Endothelial cell (in vitro differentiated cells): ENCODE data around the gene E4F1. TPM values are rescaled to one million over a fixed set of nuclear protein-coding genes. Genes with fewer than 3 reads are reported as not detected.
A peak's percentile ranks its signal among the peaks of the same experiment; 100 is the strongest.
"Not testable (repeated sequence)": the region's sequence is repeated elsewhere in the genome, so short reads cannot be mapped to it uniquely, and the experiment has no call there.

Source experiments
- DNase-seq: peaks from one replicate; pipeline ENCODE4 v3.0.0; 2021; ENCODE audit warnings: low spot score
- H3K27ac Mint-ChIP-seq: one replicate; pipeline ENCODE4 v1.8.0; 2021; ENCODE audit warnings: mixed read lengths, inconsistent platforms; ENCODE audit not compliant: unreplicated experiment
- H3K27me3 Mint-ChIP-seq: one replicate; pipeline ENCODE4 v1.8.0; 2021; ENCODE audit warnings: mild to moderate bottlenecking, moderate library complexity, mixed read lengths, inconsistent platforms; ENCODE audit not compliant: unreplicated experiment
- H3K36me3 Mint-ChIP-seq: one replicate; pipeline ENCODE4 v1.8.0; 2021; ENCODE audit warnings: mild to moderate bottlenecking, low read depth, mixed read lengths, inconsistent platforms; ENCODE audit not compliant: unreplicated experiment
- H3K4me1 Mint-ChIP-seq: one replicate; pipeline ENCODE4 v1.8.0; 2021; ENCODE audit warnings: mild to moderate bottlenecking, mixed read lengths, inconsistent platforms; ENCODE audit not compliant: unreplicated experiment
- H3K4me3 Mint-ChIP-seq: one replicate; pipeline ENCODE4 v1.8.0; 2021; ENCODE audit warnings: mild to moderate bottlenecking, mixed read lengths, inconsistent platforms; ENCODE audit not compliant: unreplicated experiment
- H3K9me3 Mint-ChIP-seq: one replicate; pipeline ENCODE4 v1.8.0; 2021; ENCODE audit warnings: mixed read lengths, inconsistent platforms; ENCODE audit not compliant: unreplicated experiment
- CTCF ChIP-seq: fragments of 200-600 bp; sonication (generic); IDR thresholded peaks from one replicate; pipeline ENCODE4 v1.5.0; 2021; ENCODE audit warnings: antibody characterized with exemption; ENCODE audit not compliant: unreplicated experiment
- total RNA-seq: library from RNA; stranded (reverse); fragmentation: NEBNext Ultra II Directional; extraction: Animal tissue kit (Norgen Biotek cat#: 25700); gene quantifications from one replicate; pipeline ENCODE4 v1.2.1, GENCODE V29; 2021; ENCODE audit not compliant: unreplicated experiment

The E4F1 gene
- total RNA-seq, 1 donor from 2014 or later, result 35.9 TPM

- DNase-seq, result no peak
- no peak overlapping the region for H3K27ac Mint-ChIP-seq
- H3K36me3 Mint-ChIP-seq, result peaks cover 8% of the 10 kb centered on the region
- peaks cover 17% of the 10 kb centered on the region for H3K27me3 Mint-ChIP-seq
- H3K4me1 Mint-ChIP-seq, result peaks cover 7% of the 10 kb centered on the region
- no peak for TF ChIP-seq CTCF
- peak overlapping the region; percentile 52 for H3K4me3 Mint-ChIP-seq
- no peaks in the 10 kb centered on the region for H3K9me3 Mint-ChIP-seq
Measured at GRCh38 chr16:2200313-2200712, 23.1 kb upstream of the E4F1 start.

- H3K4me3 Mint-ChIP-seq, result peak overlapping the region; percentile 70
- not testable (repeated sequence) for H3K9me3 Mint-ChIP-seq
Measured at GRCh38 chr16:2203119-2203688, 20.2 kb upstream of the E4F1 start.

GRCh38 chr16:2204416-2205103 lies 18.8 kb upstream of the E4F1 start:
- DNase-seq, result no peak
- Mint-ChIP-seq H3K27ac (peak overlapping the region; percentile 10), H3K27me3 (peaks cover 15% of the 10 kb centered on the region), H3K4me3 (peak overlapping the region; percentile 84), H3K36me3 (peaks cover 13% of the 10 kb centered on the region), H3K4me1 (peaks cover 10% of the 10 kb centered on the region), H3K9me3 (no peaks in the 10 kb centered on the region)
- no peak for TF ChIP-seq CTCF

More at GRCh38 chr16:2203119-2203688, 20.2 kb upstream of the E4F1 start:
- H3K4me1 Mint-ChIP-seq, H3K27ac Mint-ChIP-seq, DNase-seq: not testable (repeated sequence)
- H3K36me3 Mint-ChIP-seq, result peaks cover 13% of the 10 kb centered on the region
- peaks cover 17% of the 10 kb centered on the region for H3K27me3 Mint-ChIP-seq

- Mint-ChIP-seq H3K4me1 (peaks cover 10% of the 10 kb centered on the region), H3K27me3 (peaks cover 14% of the 10 kb centered on the region), H3K27ac (peak within 1 kb of the TSS; percentile 67), H3K4me3 (peak within 1 kb of the TSS; percentile 85), H3K9me3 (no peaks in the 10 kb centered on the region), H3K36me3 (peaks cover 10% of the 10 kb centered on the region)
- TF ChIP-seq CTCF, result no peak
- DNase-seq, result peak; percentile 82
Measured at GRCh38 chr16:2205104-2205966, 18.1 kb upstream of the E4F1 start, which contains the start of gene MLST8. TSS of gene MLST8 (plus strand) at chr16:2205454. CDS start at chr16:2206086, 632 bp downstream.

- peak overlapping the region; percentile 78 for H3K4me3 Mint-ChIP-seq
- DNase-seq, result no peak
- TF ChIP-seq CTCF, result no peak
- H3K4me1 Mint-ChIP-seq, result peaks cover 10% of the 10 kb centered on the region
- H3K27me3 Mint-ChIP-seq, result peaks cover 14% of the 10 kb centered on the region
- peaks cover 8% of the 10 kb centered on the region for H3K36me3 Mint-ChIP-seq
- H3K9me3 Mint-ChIP-seq, result no peaks in the 10 kb centered on the region
- H3K27ac Mint-ChIP-seq, result no peak overlapping the region
Measured at GRCh38 chr16:2205967-2206313, 17.5 kb upstream of the E4F1 start.
